Keratinocyte (primary cell): ENCODE results near the gene ALDH1L1.

Experiments
- EZH2 ChIP-seq: IDR thresholded peaks from one replicate; pipeline ENCODE4 v1.6.1; 2012; ENCODE audit warnings: inconsistent platforms, mild to moderate bottlenecking, low read length, moderate library complexity
- TF ChIP-seq, protein P1 (sequence below), 3 experiments: IDR thresholded peaks in 1 of 3; conservative IDR thresholded peaks in 1 of 3; optimal IDR thresholded peaks in 1 of 3; 2 replicates in 2 of 3; 3 replicates in 1 of 3; pipeline versions ENCODE3 to v1.5.1; 2011; ENCODE audit warnings: low read length in 3 of 3, mild to moderate bottlenecking in 3 of 3, moderate library complexity in 2 of 3, control low read depth in 1 of 3, inconsistent platforms in 1 of 3; ENCODE audit not compliant: insufficient read depth in 2 of 3; ENCODE audit errors: extremely low read depth in 1 of 3

DNA sequence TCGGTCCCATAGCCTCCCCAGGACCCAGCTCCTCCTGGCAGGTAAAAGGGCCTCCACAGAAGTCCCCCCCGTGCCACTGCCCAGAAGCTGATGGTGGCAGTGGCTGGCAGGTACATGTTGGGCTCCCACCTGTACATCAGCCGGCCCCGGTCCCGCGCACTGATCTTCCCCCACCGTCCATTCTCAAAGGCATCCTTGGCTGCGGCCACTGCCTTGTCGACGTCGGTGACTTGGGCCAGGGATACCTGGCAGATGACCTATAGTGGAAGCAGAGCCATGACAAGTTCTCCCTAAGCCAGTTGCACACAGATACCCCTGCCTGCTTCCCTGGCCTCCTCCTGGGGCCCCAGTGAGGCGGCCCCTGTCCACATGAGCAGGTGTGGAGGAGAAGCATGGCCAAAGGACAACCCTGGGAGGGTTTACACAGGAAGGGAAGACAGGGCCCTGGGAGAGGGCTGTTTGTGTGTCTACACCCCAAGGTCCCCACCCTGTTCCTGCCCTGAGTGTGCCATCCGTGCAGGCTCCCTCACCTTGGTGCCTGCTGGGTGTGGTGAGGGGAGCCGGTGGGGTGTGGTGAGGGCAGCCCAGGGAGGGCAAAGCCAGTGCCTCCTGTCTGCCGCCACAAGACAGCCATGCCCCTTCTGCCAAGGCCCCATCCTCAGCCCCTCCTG, 44.8 kb downstream of the ALDH1L1 start:
- TF ChIP-seq, protein P1, sequence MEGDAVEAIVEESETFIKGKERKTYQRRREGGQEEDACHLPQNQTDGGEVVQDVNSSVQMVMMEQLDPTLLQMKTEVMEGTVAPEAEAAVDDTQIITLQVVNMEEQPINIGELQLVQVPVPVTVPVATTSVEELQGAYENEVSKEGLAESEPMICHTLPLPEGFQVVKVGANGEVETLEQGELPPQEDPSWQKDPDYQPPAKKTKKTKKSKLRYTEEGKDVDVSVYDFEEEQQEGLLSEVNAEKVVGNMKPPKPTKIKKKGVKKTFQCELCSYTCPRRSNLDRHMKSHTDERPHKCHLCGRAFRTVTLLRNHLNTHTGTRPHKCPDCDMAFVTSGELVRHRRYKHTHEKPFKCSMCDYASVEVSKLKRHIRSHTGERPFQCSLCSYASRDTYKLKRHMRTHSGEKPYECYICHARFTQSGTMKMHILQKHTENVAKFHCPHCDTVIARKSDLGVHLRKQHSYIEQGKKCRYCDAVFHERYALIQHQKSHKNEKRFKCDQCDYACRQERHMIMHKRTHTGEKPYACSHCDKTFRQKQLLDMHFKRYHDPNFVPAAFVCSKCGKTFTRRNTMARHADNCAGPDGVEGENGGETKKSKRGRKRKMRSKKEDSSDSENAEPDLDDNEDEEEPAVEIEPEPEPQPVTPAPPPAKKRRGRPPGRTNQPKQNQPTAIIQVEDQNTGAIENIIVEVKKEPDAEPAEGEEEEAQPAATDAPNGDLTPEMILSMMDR (optimal IDR thresholded peaks at IDR 0.05 in 1 of 3, IDR thresholded peaks at IDR 0.05 in 1 of 3, conservative IDR thresholded peaks at IDR 0.05 in 1 of 3; ENCODE audit: extremely low read depth in 1 of 3, insufficient read depth in 2 of 3, low read length in 3 of 3) = no peak
- TF ChIP-seq EZH2 = no peak
